Pancreas (tissue), 10 donors: Measurements from ENCODE around the gene SERPINB6. TPM values are rescaled to one million over a fixed set of nuclear protein-coding genes. Genes with fewer than 3 reads are reported as not detected.

Source experiments
- ATAC-seq, 4 donors: fragments of 200-7000 bp; cut with Tn5 transposase; one replicate each; pipeline versions ENCODE4 v1.8.0 to v1.9.1; 2020; ENCODE audit warnings: mild to moderate bottlenecking in 4 of 4, moderate library complexity in 4 of 4
- DNase-seq, 6 donors: peaks; one replicate each; pipeline ENCODE4 v3.0.0-alpha.2; 2020
- FAIRE-seq: peaks from 2 replicates; lab custom pipeline; 2012; peaks lifted over from hg19 to GRCh38; lab: Jason Lieb, UNC
- H3K27ac ChIP-seq, 4 donors: fragments of 200-600 bp; sonication (generic); 1 replicate in 3 of 4; 2 replicates in 1 of 4; pipeline versions ENCODE4 v1.5.0 to v1.8.0; 2020
- H3K27me3 ChIP-seq, 4 donors: fragments of 200-600 bp; one replicate each; pipeline ENCODE4 v1.8.0; 2021
- H3K36me3 ChIP-seq, 3 donors: fragments of 200-600 bp; sonication (generic) in 1 of 3; one replicate each; pipeline versions ENCODE4 v1.5.0 to v1.8.0; 2020 to 2021
- H3K4me1 ChIP-seq, 3 donors: fragments of 200-600 bp; one replicate each; pipeline ENCODE4 v1.8.0; 2021
- H3K4me3 ChIP-seq, 4 donors: fragments of 200-600 bp; sonication (generic) in 2 of 4; one replicate each; pipeline versions ENCODE4 v1.5.0 to v1.8.0; 2020 to 2021
- H3K9me3 ChIP-seq, 4 donors: fragments of 200-600 bp; one replicate each; pipeline ENCODE4 v1.8.0; 2021
- CTCF ChIP-seq, 4 donors: fragments of 200-600 bp; sonication (generic) in 3 of 4; IDR thresholded peaks; one replicate each; pipeline versions ENCODE4 v1.5.0 to v1.8.0; 2021; ENCODE audit warnings: antibody characterized with exemption in 4 of 4
- WGBS, 2 donors: extraction: QIAGEN DNeasy Blood & Tissue Kit; methylation state at CpG; one replicate each; pipeline ENCODE4 v1.1.7; 2013; 5-methylcytosine and 5-hydroxymethylcytosine counted together
- intact Hi-C, 3 donors: fragments of 100-400 bp; cut with DNase I; formaldehyde crosslinking; loops; one replicate each; pipeline versions ENCODE4 v1.11.1 to v1.14.2; 2022
- polyA plus RNA-seq, 2 donors: library from polyadenylated mRNA; stranded (reverse); fragments of 200-250 nt; gene quantifications; one replicate each; pipeline ENCODE4 v1.2.3, GENCODE V29; 2013
- total RNA-seq, 6 donors: library from RNA; stranded (reverse); fragmentation: NEBNext Ultra II Directional in 4 of 6; extraction: Animal tissue kit (Norgen Biotek cat#: 25700) in 4 of 6; gene quantifications; one replicate each; pipeline versions ENCODE4 v1.2.1 to v1.2.4, GENCODE V29; 2021 to 2023
- donor health status: healthy with polysubstance abuse.
- donor health status: DM: no; HTN: no; CAD: no; lungs with moderate emphysema.
- donor health status: DM: no; HTN: no; CAD: no.
- donor health status: control.
- donor health status: control.
- donor health status: Bipolar disorder and iron deficiency.
- donor health status: DM: yes; HTN: yes; CAD: no.
- donor health status: DM: no; HTN: no; CAD: no.
- donor health status: DM: no; HTN: no; CAD: no.
- donor health status: DM: yes; HTN: yes; CAD: no.

The SERPINB6 gene
- total and polyA plus RNA-seq, 8 donors = 77.7 to 193 (median 103) TPM

GRCh38 chr6:2919886-2920285, 51.5 kb downstream of the SERPINB6 start:
- Histone ChIP-seq H3K9me3 (no peaks in the 10 kb centered on the region), H3K4me3 (no peak overlapping the region), H3K27ac (no peak overlapping the region), H3K4me1 (no peaks in the 10 kb centered on the region), H3K36me3 (no peaks in the 10 kb centered on the region), H3K27me3 (no peaks in the 10 kb centered on the region)
- no peak for TF ChIP-seq CTCF (IDR thresholded peaks at IDR 0.05)
- no peak for DNase-seq
- FAIRE-seq = no peak
- ATAC-seq = no peak
- WGBS, 2 donors = 87 to 89% methylated on average over 6 of the region's 6 CpGs
- intact Hi-C loops = loop anchor here in 1 of 3 donors (10.0 kb wide), 2 partner anchors 75 to 135 kb away; partner anchors contain the start of gene SERPINB1

GRCh38 chr6:2919401-2919800, 52.0 kb downstream of the SERPINB6 start:
- Histone ChIP-seq H3K27ac (no peak overlapping the region), H3K4me3 (no peak overlapping the region), H3K36me3 (no peaks in the 10 kb centered on the region), H3K27me3 (no peaks in the 10 kb centered on the region), H3K4me1 (no peaks in the 10 kb centered on the region), H3K9me3 (no peaks in the 10 kb centered on the region)
- FAIRE-seq (no peak), DNase-seq (no peak), ATAC-seq (peak in 1 of 4 donors; percentile 51)
- TF ChIP-seq CTCF (IDR thresholded peaks at IDR 0.05) = no peak
- intact Hi-C loops = loop anchor here in 1 of 3 donors (10.0 kb wide), 2 partner anchors 75 to 135 kb away; partner anchors contain the start of gene SERPINB1
- WGBS, 2 donors = 64 to 76% methylated on average over 4 of the region's 4 CpGs

- Histone ChIP-seq H3K4me3 (no peak overlapping the region), H3K9me3 (no peaks in the 10 kb centered on the region), H3K27ac (no peak overlapping the region), H3K27me3 (no peaks in the 10 kb centered on the region), H3K4me1 (no peaks in the 10 kb centered on the region), H3K36me3 (no peaks in the 10 kb centered on the region)
- 86 to 91% methylated on average over 4 of the region's 4 CpGs for WGBS, 2 donors
- peak in 2 of 4 donors; percentile 28 to 63 for ATAC-seq
- DNase-seq = no peak
- FAIRE-seq = no peak
- intact Hi-C loops = loop anchor here in 1 of 3 donors (10.0 kb wide), 2 partner anchors 74 to 134 kb away; partner anchors contain the start of gene SERPINB1
- no peak for TF ChIP-seq CTCF (IDR thresholded peaks at IDR 0.05)
Observed at GRCh38 chr6:2918936-2919335, 52.4 kb downstream of the SERPINB6 start.

- no peak for ATAC-seq
- Histone ChIP-seq H3K27ac (no peak overlapping the region), H3K4me1 (no peaks in the 10 kb centered on the region), H3K36me3 (no peaks in the 10 kb centered on the region), H3K4me3 (no peak overlapping the region), H3K9me3 (no peaks in the 10 kb centered on the region), H3K27me3 (no peaks in the 10 kb centered on the region)
- WGBS, 2 donors = 78 to 83% methylated on average over 14 of the region's 14 CpGs
- FAIRE-seq = no peak
- no peak for DNase-seq
- intact Hi-C loops = loop anchor here in 1 of 3 donors (10.0 kb wide), 2 partner anchors 73 to 133 kb away; partner anchors contain the start of gene SERPINB1
- TF ChIP-seq CTCF (IDR thresholded peaks at IDR 0.05) = no peak
Observed at GRCh38 chr6:2917801-2918445, 53.4 kb downstream of the SERPINB6 start.

- no peak overlapping the region for H3K4me3 ChIP-seq
- intact Hi-C loops = loop anchor here in 1 of 3 donors (10.0 kb wide), 2 partner anchors 72 to 132 kb away; partner anchors contain the start of gene SERPINB1
- H3K36me3 ChIP-seq = no peaks in the 10 kb centered on the region
- H3K27me3 ChIP-seq = no peaks in the 10 kb centered on the region
- no peak overlapping the region for H3K27ac ChIP-seq
- FAIRE-seq (no peak), DNase-seq (no peak), ATAC-seq (no peak)
- TF ChIP-seq CTCF (IDR thresholded peaks at IDR 0.05) = no peak
- no peaks in the 10 kb centered on the region for H3K4me1 ChIP-seq
- H3K9me3 ChIP-seq = no peaks in the 10 kb centered on the region
- WGBS, 2 donors = 79 to 86% methylated on average over 4 of the region's 4 CpGs
Observed at GRCh38 chr6:2917065-2917464, 54.3 kb downstream of the SERPINB6 start.
